Stomach (tissue), 4 donors: ENCODE measurements around the gene VASH2.

ENCODE experiments used
- CTCF ChIP-seq, 7 experiments: fragments of 450-650 bp in 4 of 7; fragments of 200-600 bp in 3 of 7; sonication (generic) in 3 of 7; IDR thresholded peaks; one replicate each; pipeline ENCODE4 v1.5.1; 2016 to 2019; ENCODE audit warnings: antibody characterized with exemption in 7 of 7, control low read depth in 2 of 7, mild to moderate bottlenecking in 1 of 7
- EP300 ChIP-seq: sonication (generic); formaldehyde crosslinking; IDR thresholded peaks from one replicate; pipeline ENCODE4 v1.6.1; 2017; ENCODE audit warnings: antibody characterized with exemption
- POLR2A ChIP-seq, 4 donors: fragments of 450-650 bp; IDR thresholded peaks; one replicate each; pipeline ENCODE4 v1.6.1; 2016; ENCODE audit warnings: antibody characterized with exemption in 4 of 4, control low read depth in 2 of 4, mild to moderate bottlenecking in 1 of 4, moderate library complexity in 1 of 4
- POLR2AphosphoS5 ChIP-seq, 3 donors: sonication (generic); formaldehyde crosslinking; IDR thresholded peaks; one replicate each; pipeline ENCODE4 v1.6.1; 2016; ENCODE audit warnings: antibody characterized with exemption in 3 of 3

GRCh38 chr1:212942679-212943392 lies 7.5 kb upstream of the VASH2 start:
- TF ChIP-seq CTCF (IDR thresholded peaks at IDR 0.05) (no peak), POLR2AphosphoS5 (IDR thresholded peaks at IDR 0.05) (no peak), EP300 (no peak), POLR2A (IDR thresholded peaks at IDR 0.05) (no peak)
